Coronary artery (tissue), 2 donors: ENCODE data around the gene ACADM.
"Not testable (repeated sequence)": the region's sequence is repeated elsewhere in the genome, so short reads cannot be mapped to it uniquely, and the experiment has no call there.

Source experiments
- DNase-seq: peaks from one replicate; pipeline ENCODE4 v3.0.0-alpha.2; 2017; ENCODE audit warnings: low spot score
- H3K27ac ChIP-seq, 2 donors: fragments of 200-600 bp; sonication (generic); one replicate each; pipeline ENCODE4 v1.5.1; 2016 to 2019
- H3K4me3 ChIP-seq: fragments of 200-600 bp; sonication (generic); 2 replicates; pipeline ENCODE4 v1.5.1; 2016; ENCODE audit warnings: mild to moderate bottlenecking, moderate library complexity
- CTCF ChIP-seq: fragments of 200-600 bp; sonication (generic); IDR thresholded peaks from one replicate; pipeline ENCODE4 v1.5.1; 2019; ENCODE audit warnings: antibody characterized with exemption

ACADM gene

GRCh38 chr1:75724472-75725022 is at the start of gene ACADM:
ACADM (plus strand) TSS chr1:75724709; CDS start chr1:75724788, 79 bp downstream.
- H3K27ac ChIP-seq = peak within 1 kb of the TSS; percentile 91 to 99
- peak; percentile 91 for DNase-seq
- TF ChIP-seq CTCF = no peak
- peak within 1 kb of the TSS; percentile 98 for H3K4me3 ChIP-seq

- TF ChIP-seq CTCF = no peak
- Histone ChIP-seq H3K4me3 (no peak overlapping the region), H3K27ac (no peak overlapping the region)
- DNase-seq = no peak
Measured at GRCh38 chr1:75677443-75677842, 47.1 kb upstream of the ACADM start.

- DNase-seq, H3K4me3 ChIP-seq, H3K27ac ChIP-seq: not testable (repeated sequence)
Measured at GRCh38 chr1:75677964-75678363, 46.5 kb upstream of the ACADM start.

- no peak for DNase-seq
- no peak for TF ChIP-seq CTCF
- no peak overlapping the region for H3K4me3 ChIP-seq
- no peak overlapping the region for H3K27ac ChIP-seq
Measured at GRCh38 chr1:75690547-75690946, 34.0 kb upstream of the ACADM start.

GRCh38 chr1:75693551-75693950 is 31.0 kb upstream of the ACADM start:
- no peak overlapping the region for H3K27ac ChIP-seq
- DNase-seq = no peak
- H3K4me3 ChIP-seq = no peak overlapping the region
- no peak for TF ChIP-seq CTCF

- Histone ChIP-seq H3K27ac (no peak overlapping the region), H3K4me3 (no peak overlapping the region)
- TF ChIP-seq CTCF = no peak
- DNase-seq = no peak
Measured at GRCh38 chr1:75696000-75696399, 28.5 kb upstream of the ACADM start.

GRCh38 chr1:75707191-75707590 is 17.3 kb upstream of the ACADM start:
- no peak for TF ChIP-seq CTCF
- Histone ChIP-seq H3K27ac (no peak overlapping the region), H3K4me3 (no peak overlapping the region)
- DNase-seq = no peak

- H3K4me3 ChIP-seq = no peak overlapping the region
- H3K27ac ChIP-seq = no peak overlapping the region
- no peak for DNase-seq
- no peak for TF ChIP-seq CTCF
Measured at GRCh38 chr1:75708910-75709309, 15.6 kb upstream of the ACADM start.
